NCI-H187 treated with DMSO at 0.1 percent for 48 hours (cell line): ENCODE measurements around the gene TRAF2.

Experiments
- DNase-seq: peaks from one replicate; lab custom pipeline; 2025; lab: John Stamatoyannopoulos, UW

Gene TRAF2

DNA sequence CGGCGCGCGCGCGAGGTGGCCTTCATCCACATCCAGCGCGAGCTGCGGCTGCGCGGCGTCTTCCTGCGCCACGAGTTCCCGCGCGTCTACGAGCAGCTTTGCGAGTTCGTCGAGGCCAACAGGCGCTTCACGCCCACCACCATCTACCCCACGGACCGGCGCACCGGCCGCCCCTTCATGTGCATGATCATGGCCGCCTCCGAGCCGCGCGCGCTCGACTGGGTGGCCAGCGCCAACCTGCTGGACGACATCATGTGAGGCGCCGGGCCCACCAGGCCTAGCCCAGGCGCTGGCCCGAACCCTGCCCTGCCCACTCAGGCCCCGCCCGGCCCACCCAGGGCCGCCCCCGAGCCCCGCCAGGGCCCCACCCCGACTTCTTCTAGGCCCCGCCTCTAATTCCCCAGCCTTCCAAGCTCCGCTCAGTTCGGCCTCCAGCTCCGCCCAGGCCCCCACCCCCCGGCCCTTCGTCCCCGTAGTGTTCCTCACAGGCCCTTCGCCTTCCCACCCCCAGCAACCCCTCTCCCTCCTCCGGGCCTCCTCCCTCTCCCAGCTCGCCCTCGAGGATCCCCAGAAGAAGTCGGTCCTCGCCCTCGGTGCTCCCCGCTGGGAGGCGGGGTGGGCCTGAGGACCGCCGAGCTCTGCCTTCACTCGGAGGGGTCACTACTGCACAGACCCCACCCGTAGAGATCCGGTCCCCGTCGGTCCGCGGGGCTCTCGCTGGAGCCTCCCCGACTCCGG is 39.1 kb upstream of the TRAF2 start:
- no peak for DNase-seq

DNA sequence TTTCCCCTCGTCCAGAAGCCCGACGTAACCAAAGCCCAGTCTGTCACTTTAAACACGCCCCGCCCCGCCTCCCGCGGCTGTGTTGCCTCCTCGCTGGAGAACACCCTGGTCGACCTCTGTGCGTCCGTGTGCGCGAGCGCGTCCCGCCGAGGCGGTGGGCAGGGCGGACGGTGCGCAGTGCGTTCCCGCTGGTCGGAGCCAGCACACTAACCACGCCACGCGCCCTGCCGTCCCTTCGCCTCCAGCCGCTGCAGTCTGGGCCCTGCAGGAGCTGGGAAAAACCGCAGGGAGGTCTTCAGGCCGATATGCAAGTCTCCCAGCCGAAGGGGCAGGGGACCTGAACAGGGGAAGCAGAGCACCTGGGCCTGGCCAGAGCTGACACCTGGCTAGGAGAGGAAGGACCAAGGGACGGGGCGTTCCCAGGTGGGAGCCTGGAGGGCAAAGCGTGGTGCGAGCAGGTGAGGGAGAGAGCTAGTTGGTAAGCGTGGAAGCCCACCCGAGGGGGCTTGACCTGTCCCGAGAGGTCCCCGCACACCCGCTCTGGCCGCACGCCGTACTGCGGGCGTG is 38.4 kb upstream of the TRAF2 start:
- DNase-seq, result no peak

DNA sequence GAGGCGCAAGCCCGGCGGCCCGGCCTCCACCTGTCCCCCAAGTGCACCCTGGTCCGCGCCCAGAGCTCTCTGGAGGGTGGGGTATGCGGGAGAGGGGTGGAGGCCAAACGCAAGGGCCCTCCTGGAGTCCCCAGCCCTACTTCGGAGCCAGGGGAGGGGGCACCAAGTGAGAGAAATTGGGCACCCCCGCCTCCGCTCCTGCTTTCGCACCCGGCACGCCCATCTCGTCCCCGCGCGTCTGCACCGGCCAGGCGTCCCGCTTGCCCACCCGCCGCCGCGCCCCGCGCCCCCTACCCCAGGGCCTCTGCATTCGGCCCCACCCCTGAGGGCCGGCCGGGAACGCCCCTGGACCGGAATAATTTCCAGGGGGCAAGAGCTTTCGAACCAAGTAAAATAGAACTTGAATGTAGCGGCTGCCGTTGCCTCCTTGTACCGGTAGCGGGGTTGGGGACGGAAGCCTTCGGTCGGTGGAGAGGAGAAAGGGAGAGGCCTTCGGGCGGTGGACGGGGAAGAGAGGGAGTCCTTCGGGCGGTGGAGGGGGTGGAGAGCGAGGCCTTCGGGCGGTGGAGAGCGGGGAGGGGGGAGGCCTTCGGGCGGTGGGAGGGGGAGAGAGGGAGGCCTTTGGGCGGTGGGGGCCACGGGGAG is 37.8 kb upstream of the TRAF2 start:
- no peak for DNase-seq

DNA sequence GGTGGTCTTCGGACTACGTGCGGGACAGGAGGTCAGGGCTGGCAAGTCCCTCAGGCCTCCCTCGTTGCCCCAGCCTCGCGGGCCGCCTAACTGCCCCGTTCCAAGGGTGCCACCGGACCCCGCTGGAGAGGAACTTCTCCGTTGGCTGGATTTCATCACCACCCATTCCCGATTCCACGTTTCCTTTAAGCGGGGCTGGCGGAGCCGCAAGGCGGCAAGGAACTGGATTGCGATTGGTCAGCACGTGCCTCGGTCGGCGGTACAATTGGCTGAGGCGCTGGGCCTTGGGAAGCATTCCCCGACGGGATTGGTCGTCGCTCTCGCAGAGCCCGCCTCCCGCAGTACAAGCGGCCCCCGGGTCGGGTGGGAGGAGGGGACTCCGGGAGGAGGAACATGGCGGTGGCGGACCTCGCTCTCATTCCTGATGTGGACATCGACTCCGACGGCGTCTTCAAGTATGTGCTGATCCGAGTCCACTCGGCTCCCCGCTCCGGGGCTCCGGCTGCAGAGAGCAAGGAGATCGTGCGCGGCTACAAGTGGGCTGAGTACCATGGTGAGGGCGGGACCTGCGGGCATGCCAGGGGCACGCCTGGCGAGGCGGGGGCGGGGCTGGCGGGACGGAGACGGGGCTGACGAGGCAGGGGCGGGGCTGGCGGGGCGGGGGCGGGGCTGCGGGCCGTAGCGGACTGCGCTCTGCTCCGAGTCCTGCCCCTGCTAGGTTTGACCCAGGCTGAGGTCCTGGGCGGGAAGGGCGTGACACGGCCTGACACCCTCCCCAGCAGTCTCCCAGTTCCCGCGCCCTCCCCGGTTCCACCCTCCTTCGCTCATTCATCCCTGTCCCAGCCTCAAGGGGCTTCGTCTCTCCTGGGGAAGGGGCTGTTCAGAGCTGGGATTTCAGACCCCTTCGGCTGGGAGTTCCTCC is 37.0 kb upstream of the TRAF2 start, which contains the start of gene PHPT1:
TSS of gene PHPT1 (plus strand) at position 372 of the 922 bp plus-strand sequence. CDS start at position 394, 22 bp downstream.
- peak; percentile 86 for DNase-seq

DNA sequence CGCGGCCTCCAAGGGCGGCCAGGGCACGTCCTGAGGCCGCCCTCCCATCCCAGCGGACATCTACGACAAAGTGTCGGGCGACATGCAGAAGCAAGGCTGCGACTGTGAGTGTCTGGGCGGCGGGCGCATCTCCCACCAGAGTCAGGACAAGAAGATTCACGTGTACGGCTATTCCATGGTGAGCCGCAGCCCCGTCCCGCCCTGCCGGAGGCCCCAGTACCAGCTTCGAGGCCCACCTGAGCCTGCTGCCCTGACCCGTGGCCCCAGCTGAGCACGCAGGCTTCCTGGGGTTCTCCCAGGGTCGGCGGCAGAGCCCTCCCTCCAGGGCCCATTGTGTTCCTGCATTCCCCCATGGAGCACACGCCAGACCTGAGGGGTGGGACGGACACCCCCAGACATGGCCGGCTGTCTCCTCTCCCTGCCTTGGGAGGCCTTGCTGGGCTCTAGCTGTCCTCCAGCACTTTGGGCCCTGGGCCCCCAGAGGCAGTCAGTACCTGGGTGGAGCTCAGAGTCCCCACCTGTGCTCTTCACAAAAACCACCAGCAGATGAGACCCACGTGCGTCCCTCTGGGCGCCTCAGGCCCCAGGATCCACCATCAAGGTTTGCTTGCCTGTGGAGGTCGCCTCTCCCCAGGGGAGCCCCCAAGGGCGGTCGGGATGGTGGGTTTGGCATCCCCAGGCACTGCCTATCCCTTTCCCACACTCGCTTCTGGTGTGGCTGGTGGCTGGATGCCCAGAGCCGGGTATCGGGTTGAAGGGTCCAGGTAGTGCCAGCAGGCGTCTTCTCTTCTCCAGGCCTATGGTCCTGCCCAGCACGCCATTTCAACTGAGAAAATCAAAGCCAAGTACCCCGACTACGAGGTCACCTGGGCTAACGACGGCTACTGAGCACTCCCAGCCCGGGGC is 36.1 kb upstream of the TRAF2 start:
- DNase-seq, result no peak

DNA sequence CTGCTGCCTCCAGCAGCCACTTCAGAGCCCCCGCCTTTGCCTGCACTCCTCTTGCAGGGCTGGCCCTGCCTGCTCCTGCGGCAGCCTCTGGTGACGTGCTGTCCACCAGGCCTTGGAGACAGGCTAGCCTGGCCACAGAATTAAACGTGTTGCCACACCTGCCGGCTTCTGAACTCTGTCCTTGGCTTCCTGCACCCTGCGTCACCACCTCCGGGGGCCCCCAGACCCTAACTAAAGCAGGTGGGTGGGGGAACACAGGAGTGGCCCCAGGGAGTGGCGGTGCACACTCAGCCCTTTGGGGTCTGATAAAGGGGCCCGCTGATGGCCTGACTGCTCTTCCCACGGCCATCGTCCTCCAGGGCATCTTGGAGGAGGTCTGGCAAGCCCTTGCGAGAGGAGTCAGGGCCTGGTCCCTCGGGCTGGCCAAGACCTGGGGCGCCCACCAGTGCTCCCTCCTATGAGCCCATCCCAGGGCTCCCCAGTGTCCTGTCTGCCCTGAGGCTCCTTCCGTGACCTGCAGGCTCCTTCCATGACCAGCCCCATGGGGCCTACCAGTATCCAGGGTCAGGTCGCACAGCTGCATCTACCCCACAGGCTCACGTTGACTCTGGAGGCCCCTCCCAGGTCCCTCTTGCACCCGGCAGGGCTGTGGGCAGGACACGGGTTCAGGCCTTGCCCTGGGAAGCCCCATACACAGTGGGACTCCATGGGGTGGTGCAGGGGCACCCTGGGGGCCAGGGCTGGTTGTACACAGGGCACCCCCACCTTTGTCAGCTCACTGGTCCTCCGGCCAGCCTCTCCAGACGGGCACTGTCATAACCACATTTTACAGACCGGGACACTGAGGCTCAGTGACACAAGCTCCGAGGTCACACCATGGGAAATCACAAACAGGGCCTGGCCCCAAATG is 35.2 kb upstream of the TRAF2 start:
- DNase-seq, result no peak

DNA sequence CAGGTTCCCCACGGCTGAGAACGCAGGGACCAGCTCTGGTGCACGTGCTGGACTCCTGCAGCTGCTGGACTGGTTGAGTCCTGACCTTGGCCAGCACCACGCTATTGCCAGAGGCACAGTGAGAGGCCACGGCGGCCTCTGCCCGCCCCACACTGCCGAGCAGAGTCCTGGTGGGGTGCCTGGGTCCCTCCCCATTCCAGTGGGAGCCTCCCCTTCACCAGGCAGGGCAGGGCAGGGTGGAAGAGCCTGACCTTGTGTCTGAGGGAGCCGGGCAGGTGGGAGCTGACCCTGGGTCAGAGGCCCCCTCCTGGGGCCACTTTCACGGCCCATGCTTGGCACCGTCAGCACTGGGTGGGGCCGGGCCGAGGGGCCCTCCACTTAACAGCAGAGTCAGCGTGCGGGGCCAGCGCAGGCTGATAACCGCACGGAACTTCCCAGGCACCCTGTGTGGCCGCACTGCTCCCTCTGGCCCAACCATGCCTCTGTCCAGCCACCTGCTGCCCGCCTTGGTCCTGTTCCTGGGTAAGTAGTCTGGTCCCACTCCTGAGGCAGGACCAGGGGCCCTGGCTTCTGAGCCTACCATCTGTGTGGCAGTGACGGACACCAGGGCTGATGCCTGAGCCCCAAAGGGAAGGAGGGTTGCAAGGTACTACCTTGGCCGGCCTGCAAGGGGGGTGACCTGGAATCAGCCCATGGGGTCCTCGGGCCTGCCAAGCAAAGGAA is 34.2 kb upstream of the TRAF2 start, which contains the start of gene MAMDC4:
TSS of gene MAMDC4 (plus strand) at position 406 of the 723 bp plus-strand sequence. CDS start at position 477, 71 bp downstream.
- no peak for DNase-seq

DNA sequence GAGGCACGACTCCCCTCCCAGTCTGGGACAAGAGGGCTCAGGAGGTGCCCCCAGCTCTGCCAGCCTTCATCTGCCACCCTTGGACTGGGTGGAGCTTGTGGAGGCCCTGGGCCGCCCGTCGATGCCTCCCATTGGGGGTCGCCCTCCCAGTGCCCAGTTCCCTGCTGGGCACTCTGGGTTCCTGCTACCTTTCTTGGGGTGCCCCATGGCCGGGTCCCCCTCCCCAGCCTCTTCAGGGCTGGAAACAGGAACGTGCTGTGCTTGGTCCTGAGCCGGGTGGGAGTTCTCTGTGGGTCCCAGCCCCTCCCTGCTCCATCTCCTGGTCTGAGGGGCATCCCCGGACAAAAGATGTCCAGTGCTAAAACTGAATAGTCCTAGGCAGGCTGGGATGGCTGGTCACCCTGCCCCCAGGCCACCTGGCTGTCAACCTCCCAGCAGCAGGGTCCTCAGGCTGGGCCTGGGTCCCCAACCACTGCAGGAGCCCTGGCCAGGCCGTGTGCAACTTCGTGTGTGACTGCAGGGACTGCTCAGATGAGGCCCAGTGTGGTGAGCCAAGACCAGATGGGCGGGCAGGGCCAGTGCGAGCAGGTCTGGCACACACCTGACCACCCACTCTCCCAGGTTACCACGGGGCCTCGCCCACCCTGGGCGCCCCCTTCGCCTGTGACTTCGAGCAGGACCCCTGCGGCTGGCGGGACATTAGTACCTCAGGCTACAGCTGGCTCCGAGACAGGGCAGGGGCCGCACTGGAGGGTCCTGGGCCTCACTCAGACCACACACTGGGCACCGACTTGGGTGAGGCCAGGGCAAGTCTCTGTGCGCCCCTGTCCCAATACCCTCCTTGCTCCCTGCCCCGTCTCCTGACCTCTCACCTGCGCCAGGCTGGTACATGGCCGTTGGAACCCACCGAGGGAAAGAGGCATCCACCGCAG is 33.4 kb upstream of the TRAF2 start:
- no peak for DNase-seq

DNA sequence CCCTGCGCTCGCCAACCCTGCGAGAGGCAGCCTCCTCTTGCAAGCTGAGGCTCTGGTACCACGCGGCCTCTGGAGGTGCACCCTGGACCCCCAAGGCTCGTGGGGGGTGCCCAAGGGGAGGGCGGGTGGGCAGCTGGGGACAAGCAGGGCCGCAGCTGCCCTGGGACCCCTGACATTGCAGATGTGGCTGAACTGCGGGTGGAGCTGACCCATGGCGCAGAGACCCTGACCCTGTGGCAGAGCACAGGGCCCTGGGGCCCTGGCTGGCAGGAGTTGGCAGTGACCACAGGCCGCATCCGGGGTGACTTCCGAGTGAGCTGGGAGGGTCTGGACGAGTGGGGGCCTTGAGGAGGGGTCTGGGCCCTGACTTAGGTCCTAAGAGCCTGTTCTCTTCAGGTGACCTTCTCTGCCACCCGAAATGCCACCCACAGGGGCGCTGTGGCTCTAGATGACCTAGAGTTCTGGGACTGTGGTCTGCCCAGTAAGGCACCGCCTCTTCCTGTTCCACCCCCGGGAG is 32.7 kb upstream of the TRAF2 start:
- no peak for DNase-seq

DNA sequence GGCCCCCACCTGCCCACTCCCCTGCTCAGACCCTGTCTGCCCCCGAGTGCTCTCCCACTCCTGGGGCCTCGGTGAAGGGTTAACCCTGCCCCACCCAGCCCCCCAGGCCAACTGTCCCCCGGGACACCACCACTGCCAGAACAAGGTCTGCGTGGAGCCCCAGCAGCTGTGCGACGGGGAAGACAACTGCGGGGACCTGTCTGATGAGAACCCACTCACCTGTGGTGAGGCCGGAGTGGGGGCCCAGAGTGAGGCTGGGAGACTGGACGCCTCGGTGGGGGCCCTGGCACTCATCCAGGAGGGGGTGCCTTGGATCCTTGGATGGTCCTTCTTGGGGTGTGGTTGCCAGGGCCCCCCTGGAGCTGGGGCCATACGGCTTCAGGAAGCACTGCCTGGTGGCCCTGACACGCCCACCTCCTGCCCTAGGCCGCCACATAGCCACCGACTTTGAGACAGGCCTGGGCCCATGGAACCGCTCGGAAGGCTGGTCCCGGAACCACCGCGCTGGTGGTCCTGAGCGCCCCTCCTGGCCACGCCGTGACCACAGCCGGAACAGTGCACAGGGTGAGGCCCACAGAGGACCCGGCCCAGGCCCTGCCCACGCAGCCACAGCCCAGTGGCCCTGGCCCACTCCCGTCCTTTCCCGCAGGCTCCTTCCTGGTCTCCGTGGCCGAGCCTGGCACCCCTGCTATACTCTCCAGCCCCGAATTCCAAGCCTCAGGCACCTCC is 32.0 kb upstream of the TRAF2 start:
- DNase-seq, result no peak

DNA sequence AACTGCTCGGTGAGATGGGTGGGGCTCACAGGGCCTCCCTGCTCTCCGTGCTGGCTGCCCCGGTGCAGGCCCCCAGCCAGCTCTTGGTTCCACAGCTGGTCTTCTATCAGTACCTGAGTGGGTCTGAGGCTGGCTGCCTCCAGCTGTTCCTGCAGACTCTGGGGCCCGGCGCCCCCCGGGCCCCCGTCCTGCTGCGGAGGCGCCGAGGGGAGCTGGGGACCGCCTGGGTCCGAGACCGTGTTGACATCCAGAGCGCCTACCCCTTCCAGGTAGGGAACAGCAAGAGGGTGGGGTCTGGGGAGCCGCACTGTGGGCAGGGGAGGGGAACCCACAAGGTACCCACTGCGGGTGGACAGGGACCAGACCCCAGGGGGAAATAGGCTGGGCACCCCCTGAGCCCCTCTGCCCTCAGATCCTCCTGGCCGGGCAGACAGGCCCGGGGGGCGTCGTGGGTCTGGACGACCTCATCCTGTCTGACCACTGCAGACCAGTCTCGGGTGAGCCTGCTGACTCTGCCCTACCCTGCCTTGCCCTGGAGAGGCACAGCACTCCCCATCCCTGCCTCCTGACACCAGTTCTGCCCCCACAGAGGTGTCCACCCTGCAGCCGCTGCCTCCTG is 31.4 kb upstream of the TRAF2 start:
- no peak for DNase-seq

DNA sequence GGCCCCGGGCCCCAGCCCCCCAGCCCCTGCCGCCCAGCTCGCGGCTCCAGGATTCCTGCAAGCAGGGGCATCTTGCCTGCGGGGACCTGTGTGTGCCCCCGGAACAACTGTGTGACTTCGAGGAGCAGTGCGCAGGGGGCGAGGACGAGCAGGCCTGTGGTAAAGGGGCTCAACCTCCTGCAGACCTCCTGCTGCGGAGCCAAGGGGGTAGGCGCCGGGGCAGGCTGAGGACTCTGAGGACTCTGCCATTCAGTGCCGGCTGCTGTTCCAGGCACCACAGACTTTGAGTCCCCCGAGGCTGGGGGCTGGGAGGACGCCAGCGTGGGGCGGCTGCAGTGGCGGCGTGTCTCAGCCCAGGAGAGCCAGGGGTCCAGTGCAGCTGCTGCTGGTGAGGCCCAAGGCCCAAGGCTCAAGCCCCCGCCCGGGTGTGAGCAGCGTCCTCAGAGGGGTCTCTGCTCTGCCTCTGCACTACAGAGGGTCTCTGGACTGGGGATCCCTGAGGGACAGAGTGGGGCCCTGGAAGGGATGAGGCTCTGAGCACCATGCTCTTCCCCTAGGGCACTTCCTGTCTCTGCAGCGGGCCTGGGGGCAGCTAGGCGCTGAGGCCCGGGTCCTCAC is 30.7 kb upstream of the TRAF2 start:
- DNase-seq, result no peak

DNA sequence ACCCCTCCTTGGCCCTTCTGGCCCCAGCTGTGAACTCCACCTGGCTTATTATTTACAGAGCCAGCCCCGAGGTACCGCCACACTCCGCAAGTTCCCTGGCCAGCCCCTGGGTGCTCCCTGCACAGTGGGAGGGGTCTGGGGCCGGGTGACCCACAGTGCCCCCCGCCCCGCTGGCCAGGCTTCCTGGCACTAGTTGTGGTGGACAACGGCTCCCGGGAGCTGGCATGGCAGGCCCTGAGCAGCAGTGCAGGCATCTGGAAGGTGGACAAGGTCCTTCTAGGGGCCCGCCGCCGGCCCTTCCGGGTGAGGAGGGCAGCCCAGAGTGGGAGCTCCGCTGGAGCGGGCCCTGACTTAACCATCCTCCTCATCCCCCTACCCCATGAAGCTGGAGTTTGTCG is 30.2 kb upstream of the TRAF2 start:
- DNase-seq, result no peak

DNA sequence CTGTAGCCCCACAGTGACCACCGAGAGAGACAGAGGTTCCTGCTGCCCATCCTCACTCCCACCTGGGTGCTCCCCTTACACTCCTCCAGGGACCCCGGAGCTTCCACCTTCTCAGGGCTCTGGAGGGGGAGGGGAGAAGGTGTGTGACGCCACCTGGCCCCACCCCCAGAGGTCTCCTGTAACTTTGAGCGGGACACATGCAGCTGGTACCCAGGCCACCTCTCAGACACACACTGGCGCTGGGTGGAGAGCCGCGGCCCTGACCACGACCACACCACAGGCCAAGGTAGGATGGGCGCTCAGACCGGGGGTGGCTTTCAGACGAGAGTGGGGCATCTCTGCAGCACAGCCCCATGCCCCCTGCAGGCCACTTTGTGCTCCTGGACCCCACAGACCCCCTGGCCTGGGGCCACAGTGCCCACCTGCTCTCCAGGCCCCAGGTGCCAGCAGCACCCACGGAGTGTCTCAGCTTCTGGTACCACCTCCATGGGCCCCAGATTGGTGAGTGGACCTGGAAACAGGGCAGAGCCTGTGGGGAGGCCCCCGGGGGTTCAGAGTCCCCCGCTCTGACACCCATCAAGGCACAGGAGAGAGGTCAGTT is 29.7 kb upstream of the TRAF2 start:
- DNase-seq, result no peak

DNA sequence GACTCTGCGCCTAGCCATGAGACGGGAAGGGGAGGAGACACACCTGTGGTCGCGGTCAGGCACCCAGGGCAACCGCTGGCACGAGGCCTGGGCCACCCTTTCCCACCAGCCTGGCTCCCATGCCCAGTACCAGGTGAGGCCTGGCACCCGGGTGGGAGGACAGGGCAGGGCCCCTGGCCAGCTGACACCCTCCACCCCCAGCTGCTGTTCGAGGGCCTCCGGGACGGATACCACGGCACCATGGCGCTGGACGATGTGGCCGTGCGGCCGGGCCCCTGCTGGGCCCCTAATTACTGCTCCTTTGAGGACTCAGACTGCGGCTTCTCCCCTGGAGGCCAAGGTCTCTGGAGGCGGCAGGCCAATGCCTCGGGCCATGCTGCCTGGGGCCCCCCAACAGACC is 29.1 kb upstream of the TRAF2 start:
- DNase-seq, result no peak
